IPS-18c (cell line): ENCODE results near the gene CCBE1.

Experiments used
- H3K4me3 ChIP-seq: 2 replicates; pipeline ENCODE4 v1.7.0; 2013; ENCODE audit warnings: low read depth, mild to moderate bottlenecking, low read length, moderate library complexity; ENCODE audit not compliant: insufficient read depth
- H3K9me3 ChIP-seq: one replicate; pipeline ENCODE4 v1.6.1; 2013; ENCODE audit warnings: mild to moderate bottlenecking, low read length, moderate library complexity; ENCODE audit not compliant: control insufficient read depth, insufficient read depth

CCBE1 gene

DNA sequence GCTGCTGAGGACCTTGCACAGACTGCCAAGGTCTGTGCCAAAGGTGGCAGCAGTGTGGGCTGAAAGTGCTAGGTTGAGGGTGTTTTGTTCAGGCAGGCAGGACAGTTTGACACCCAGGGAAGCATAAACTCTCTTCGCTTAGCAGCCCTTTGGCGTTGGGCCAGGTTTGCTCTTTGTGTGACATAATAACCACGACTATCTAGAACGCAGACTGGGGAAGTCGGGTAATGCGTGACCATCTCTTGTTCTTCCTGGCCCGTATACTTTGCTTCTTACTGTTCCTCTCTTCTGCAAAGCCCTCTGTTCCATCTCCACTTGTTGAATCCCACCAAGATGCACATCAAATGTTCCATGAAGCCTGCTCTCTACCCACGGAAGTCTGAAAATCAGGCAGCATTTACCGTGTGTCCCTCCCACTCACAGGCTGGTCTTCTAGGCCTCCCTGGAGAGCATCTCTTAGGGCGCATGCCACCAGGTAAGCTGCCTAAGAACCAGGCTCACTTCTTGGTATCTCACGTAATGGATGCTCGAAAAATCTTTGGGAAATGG is 241.4 kb downstream of the CCBE1 start:
- no peaks in the 10 kb centered on the region for H3K9me3 ChIP-seq

GRCh38 chr18:59454909-59455727 is 242.1 kb downstream of the CCBE1 start:
- no peaks in the 10 kb centered on the region for H3K9me3 ChIP-seq
- H3K4me3 ChIP-seq = no peak overlapping the region

More for the DNA sequence above, 241.4 kb downstream of the CCBE1 start:
- H3K4me3 ChIP-seq = no peak overlapping the region

- H3K9me3 ChIP-seq = no peaks in the 10 kb centered on the region
- H3K4me3 ChIP-seq = no peak overlapping the region
Observed at GRCh38 chr18:59453468-59453961, 243.7 kb downstream of the CCBE1 start.

DNA sequence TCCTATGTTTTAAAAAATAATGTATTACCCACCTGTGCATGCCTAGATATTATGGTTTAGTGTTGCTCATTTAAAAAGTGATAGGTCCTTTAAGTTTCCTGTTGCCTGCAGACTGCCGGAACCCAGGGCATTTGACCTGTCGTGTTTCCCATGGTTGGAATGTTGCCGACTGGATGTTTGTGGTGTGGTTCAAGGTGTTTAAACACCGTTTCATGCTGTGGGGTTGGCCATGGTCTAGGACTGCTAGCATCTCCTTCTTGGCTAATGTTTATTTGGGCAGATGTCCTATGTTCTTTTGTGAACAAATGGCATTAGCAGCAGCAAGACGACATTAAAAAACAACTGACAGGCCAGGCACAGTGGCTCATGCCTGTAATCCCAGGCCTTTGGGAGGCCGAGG is 245.3 kb downstream of the CCBE1 start:
- Histone ChIP-seq H3K4me3 (no peak overlapping the region), H3K9me3 (no peaks in the 10 kb centered on the region)

DNA sequence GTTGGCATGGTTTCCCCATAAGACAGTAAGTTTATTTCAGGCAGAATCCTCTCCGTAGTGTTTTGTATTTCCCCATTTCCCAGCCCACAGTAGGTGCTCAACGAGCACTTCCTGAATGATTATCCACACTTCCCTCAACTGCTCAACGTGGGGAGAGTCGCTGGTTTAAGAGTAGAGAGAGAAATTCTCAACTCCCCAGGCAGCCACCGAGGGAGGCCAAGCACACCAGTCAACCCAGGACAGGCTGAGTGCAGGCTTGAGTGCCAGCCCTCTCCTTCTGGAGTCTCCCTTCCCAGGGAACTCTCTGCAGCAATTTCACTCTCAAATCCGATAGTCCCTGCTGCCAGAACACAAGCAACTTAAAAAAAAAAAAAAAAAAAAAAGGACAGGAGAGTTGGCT is 246.2 kb downstream of the CCBE1 start:
- no peaks in the 10 kb centered on the region for H3K9me3 ChIP-seq
- H3K4me3 ChIP-seq = no peak overlapping the region

GRCh38 chr18:59448546-59448945 is 248.7 kb downstream of the CCBE1 start:
- no peaks in the 10 kb centered on the region for H3K9me3 ChIP-seq
- H3K4me3 ChIP-seq = no peak overlapping the region

- no peaks in the 10 kb centered on the region for H3K9me3 ChIP-seq
- H3K4me3 ChIP-seq = no peak overlapping the region
Observed at GRCh38 chr18:59446012-59446411, 251.2 kb downstream of the CCBE1 start.

DNA sequence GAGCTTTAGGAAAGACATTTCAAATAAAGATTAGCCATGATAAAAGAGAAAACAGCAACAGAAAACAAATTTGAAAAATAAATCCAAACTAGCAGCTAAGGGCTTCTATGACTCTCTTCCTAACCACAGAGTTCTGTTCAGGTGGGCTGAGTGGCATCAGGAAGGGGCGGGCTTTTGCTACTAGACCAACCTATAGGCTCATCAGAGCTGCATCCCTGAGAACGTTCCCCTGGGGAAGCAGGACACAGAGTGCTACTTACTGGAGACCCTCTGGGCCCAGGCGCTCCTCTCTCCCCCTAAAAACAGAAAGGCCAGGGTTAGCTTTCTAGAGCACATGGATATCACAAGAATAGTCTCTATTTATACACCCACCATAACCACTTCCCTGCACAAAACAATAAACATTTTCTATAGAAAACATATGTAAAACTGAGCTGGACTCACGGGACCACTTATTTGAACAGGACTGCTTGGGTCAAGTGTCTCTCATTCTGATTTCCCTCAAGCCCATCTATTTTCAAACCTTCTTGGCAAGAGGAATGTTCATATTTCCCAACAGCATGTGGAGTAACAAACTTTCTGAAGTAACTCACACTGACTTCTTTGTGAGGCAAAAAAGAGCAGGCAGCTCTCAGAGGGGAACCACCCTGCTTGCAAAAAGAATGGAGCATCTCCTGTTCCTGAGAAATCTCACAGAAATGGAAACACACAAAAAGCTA is 259.2 kb downstream of the CCBE1 start:
- Histone ChIP-seq H3K4me3 (no peak overlapping the region), H3K9me3 (no peaks in the 10 kb centered on the region)

GRCh38 chr18:59432803-59433597 is 264.2 kb downstream of the CCBE1 start:
- H3K4me3 ChIP-seq = no peak overlapping the region
- H3K9me3 ChIP-seq = no peaks in the 10 kb centered on the region

- Histone ChIP-seq H3K4me3 (no peak overlapping the region), H3K9me3 (no peaks in the 10 kb centered on the region)
Observed at GRCh38 chr18:59431131-59431530, 266.1 kb downstream of the CCBE1 start.

GRCh38 chr18:59429608-59430007 is 267.6 kb downstream of the CCBE1 start:
- Histone ChIP-seq H3K4me3 (no peak overlapping the region), H3K9me3 (no peaks in the 10 kb centered on the region)

- no peak overlapping the region for H3K4me3 ChIP-seq
- H3K9me3 ChIP-seq = no peaks in the 10 kb centered on the region
Observed at GRCh38 chr18:59428018-59428417, 269.2 kb downstream of the CCBE1 start.

DNA sequence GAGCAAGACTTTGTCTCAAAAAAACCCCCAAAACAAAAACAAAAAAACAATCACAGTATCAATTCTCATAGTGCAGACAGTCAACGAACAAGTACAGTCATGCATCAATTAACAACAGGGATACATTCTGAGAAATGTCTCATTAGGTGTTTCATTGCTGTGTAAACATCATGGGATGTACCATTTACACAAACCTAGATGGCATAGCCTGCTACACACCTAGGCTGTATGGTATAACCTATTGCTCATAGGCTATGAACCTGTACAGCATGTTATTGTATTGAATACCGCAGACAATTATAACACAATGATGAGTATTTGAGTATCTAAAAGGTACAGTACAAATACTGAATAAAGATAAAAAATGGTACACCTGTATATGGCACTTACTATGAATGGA is 270.4 kb downstream of the CCBE1 start:
- H3K9me3 ChIP-seq = no peaks in the 10 kb centered on the region
- H3K4me3 ChIP-seq = no peak overlapping the region

DNA sequence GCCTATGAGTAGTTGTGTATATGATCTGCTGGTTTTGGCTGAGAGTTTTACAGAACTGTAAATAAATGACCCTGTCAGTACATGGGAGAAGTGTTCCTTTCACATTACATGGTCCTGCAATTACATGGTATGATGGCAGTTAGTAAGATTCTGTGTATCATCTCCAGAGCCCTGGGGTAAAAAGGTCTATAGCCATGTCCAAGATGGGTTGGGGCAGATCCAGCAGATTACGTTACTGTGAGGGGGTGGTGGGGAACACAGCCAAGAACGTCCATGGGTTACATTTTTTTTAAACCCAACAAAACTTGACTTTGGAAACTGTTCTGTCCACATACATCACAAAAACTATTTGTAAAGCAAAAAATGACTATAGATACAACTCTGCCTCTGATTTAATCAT is 274.0 kb downstream of the CCBE1 start:
- Histone ChIP-seq H3K9me3 (no peaks in the 10 kb centered on the region), H3K4me3 (no peak overlapping the region)

- Histone ChIP-seq H3K9me3 (no peaks in the 10 kb centered on the region), H3K4me3 (no peak overlapping the region)
Observed at GRCh38 chr18:59420244-59420643, 277.0 kb downstream of the CCBE1 start.

- Histone ChIP-seq H3K4me3 (no peak overlapping the region), H3K9me3 (no peaks in the 10 kb centered on the region)
Observed at GRCh38 chr18:59419386-59419785, 277.8 kb downstream of the CCBE1 start.

- Histone ChIP-seq H3K9me3 (no peaks in the 10 kb centered on the region), H3K4me3 (no peak overlapping the region)
Observed at GRCh38 chr18:59416818-59417217, 280.4 kb downstream of the CCBE1 start.
